Activated naive CD8-positive, alpha-beta T cell (primary cell): ENCODE data around the gene CISD1.

Source experiments
- H3K27ac Mint-ChIP-seq: one replicate; pipeline ENCODE4 v1.8.0; 2021; ENCODE audit warnings: mixed read lengths
- H3K27me3 Mint-ChIP-seq: one replicate; pipeline ENCODE4 v1.8.0; 2021; ENCODE audit warnings: mixed read lengths
- H3K36me3 Mint-ChIP-seq: one replicate; pipeline ENCODE4 v1.8.0; 2021; ENCODE audit warnings: mixed read lengths
- H3K4me1 Mint-ChIP-seq: one replicate; pipeline ENCODE4 v1.8.0; 2021; ENCODE audit warnings: low read depth, mixed read lengths
- H3K4me3 Mint-ChIP-seq: one replicate; pipeline ENCODE4 v1.8.0; 2021; ENCODE audit warnings: mild to moderate bottlenecking, mixed read lengths
- H3K9me3 Mint-ChIP-seq: one replicate; pipeline ENCODE4 v1.8.0; 2021; ENCODE audit warnings: low read depth, mixed read lengths

The CISD1 gene

DNA sequence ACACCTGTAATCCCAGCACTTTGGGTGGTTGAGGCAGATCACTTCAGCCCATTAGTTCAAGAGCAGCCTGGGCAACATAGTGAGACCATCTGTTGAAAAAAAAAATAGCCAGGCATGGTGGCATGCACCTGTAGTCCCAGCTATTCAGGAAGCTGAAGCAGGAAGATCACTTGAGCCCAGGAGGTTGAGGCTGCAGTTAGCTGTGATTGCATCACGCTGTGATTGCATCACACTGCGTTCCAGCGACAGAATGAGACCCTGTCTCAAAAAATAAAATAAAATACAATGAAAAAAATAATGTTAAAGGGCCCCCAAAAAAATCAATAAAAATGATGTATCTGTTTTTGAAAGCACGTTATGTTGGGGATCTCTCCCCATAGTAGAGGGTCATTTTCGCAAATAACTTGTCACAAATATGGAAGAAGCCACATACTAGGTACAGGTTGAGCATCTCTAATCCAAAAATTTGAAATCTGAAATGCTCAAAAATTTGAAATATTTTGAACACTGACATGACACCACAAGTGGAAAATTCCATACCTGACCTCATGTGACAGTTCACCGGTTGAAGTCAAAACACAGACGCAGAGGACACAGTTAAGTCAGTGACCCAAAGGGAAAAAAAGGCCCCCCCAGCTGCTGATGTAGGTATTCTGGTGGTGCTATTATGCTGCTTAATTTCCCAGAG, 9.5 kb downstream of the CISD1 start:
- Mint-ChIP-seq H3K36me3 (peaks cover 12% of the 10 kb centered on the region), H3K9me3 (no peaks in the 10 kb centered on the region), H3K4me1 (peaks cover 46% of the 10 kb centered on the region), H3K4me3 (no peak overlapping the region), H3K27ac (no peak overlapping the region), H3K27me3 (no peaks in the 10 kb centered on the region)

DNA sequence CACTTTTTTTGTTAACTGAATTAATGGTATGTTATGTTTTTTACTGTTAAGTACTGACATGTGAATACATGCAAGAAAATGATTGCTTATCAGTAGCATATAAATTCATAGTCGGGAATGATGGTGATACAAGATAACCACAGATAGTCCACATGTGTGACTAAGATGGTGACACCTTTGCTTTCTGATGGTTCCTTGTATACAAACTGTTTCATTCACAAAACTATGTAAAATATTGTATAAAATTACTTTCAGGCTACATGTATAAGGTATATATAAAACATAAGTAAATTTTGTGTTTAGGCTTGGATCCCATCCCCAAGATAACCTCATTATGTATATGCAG, 10.0 kb downstream of the CISD1 start:
- Mint-ChIP-seq H3K9me3 (no peaks in the 10 kb centered on the region), H3K36me3 (peaks cover 12% of the 10 kb centered on the region), H3K27me3 (no peaks in the 10 kb centered on the region), H3K27ac (no peak overlapping the region), H3K4me1 (peaks cover 44% of the 10 kb centered on the region), H3K4me3 (no peak overlapping the region)

DNA sequence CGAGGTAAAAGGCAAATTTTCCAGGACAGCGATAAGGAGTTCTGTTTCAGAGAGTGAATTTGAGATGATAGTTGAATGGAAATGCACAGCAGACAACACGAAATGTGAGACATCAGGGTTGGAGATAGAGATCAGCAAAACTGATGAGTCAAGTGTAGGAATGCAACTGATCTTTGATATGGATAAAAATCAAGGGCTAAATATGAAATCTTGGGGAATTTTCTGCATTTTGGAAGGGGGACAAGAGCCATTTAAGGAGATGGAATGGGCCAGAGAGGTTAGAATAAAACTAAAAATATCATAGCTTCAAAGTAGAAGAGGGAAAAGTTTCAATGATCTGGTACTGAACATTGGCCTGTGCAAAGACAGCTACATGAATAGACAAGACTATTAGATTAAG, 11.5 kb downstream of the CISD1 start:
- peak overlapping the region; percentile 1 for H3K4me3 Mint-ChIP-seq
- peaks cover 37% of the 10 kb centered on the region for H3K4me1 Mint-ChIP-seq
- peak overlapping the region; percentile 1 for H3K27ac Mint-ChIP-seq
- H3K36me3 Mint-ChIP-seq: peaks cover 12% of the 10 kb centered on the region
- no peaks in the 10 kb centered on the region for H3K9me3 Mint-ChIP-seq
- H3K27me3 Mint-ChIP-seq: no peaks in the 10 kb centered on the region

- Mint-ChIP-seq H3K9me3 (no peaks in the 10 kb centered on the region), H3K27me3 (no peaks in the 10 kb centered on the region), H3K4me1 (peaks cover 37% of the 10 kb centered on the region), H3K36me3 (peaks cover 12% of the 10 kb centered on the region), H3K27ac (no peak overlapping the region), H3K4me3 (peak overlapping the region; percentile 1)
These were observed 12.3 kb downstream of the CISD1 start for GRCh38 chr10:58281092-58281752.

DNA sequence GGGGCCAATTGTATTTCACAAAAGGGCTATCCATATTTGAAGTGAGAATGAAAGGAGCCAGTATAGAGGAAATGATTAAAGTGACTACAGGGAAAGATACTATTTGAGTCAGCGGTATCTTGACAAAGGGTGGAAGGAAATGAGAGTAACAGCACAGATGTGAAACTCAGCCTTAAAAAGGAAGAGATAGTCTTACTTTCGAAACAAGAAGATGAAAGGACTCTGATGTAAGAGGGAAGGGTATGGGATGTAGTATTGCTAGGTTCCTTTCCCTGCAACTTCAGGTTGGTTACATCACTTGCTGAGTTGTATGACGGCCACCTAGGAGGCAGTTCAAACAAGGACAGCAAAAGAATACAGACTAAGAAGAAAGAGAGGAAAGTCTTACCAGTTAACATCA, 13.7 kb downstream of the CISD1 start:
- Mint-ChIP-seq H3K27ac (peak overlapping the region; percentile 70), H3K27me3 (no peaks in the 10 kb centered on the region), H3K9me3 (no peaks in the 10 kb centered on the region), H3K36me3 (peaks cover 13% of the 10 kb centered on the region), H3K4me3 (peak overlapping the region; percentile 52), H3K4me1 (peaks cover 37% of the 10 kb centered on the region)

DNA sequence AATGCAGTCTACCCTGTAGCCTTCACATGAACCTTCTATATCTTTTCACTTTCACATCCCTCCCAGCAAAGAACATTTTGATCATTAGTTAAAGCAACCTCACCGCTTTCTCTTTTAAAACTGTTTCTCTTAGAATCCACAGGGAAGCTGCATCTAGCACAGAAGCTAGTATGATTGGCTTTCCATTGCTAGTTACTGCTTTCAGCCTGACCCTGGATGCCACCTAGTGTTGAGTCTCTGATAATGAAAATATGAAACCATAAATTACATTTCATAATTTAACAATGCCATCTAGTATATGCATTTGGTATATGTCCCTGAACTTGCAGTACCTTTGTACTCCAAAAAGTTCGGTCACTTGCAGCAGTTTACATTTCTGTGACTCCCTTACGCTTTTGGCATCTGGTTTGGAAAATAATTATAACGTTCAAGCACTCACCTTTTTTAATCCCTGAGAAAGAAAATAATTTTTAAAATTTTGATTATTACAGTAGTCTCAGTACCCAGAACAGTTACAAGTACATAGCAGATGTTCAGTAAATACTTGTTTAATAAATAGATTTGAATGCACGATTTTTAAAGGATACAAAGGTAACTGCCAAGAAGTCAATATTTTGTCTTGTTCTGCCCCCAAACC, 22.7 kb downstream of the CISD1 start:
- Mint-ChIP-seq H3K27me3 (no peaks in the 10 kb centered on the region), H3K4me3 (no peak overlapping the region), H3K9me3 (no peaks in the 10 kb centered on the region), H3K4me1 (peaks cover 3% of the 10 kb centered on the region), H3K36me3 (peaks cover 5% of the 10 kb centered on the region), H3K27ac (no peak overlapping the region)

DNA sequence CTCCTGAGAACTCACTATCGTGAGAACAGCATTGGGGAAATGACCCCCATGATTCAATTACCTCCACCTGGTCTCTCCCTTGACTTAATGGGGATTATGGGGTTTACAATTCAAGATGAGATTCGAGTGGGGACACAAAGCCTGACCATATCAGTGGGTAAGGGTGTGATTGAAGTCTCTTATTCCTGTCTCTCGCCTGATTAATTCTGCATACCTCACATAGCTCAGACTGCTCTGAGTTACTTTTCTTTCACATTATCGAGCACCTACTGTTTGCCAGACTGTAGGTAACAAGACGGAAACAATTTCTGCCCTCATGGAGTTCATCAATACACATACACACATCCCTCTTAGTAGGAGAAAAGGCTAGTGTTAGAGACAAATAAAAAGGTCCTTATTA, 25.0 kb downstream of the CISD1 start:
- H3K27ac Mint-ChIP-seq: no peak overlapping the region
- no peak overlapping the region for H3K4me3 Mint-ChIP-seq
- peaks cover 2% of the 10 kb centered on the region for H3K36me3 Mint-ChIP-seq
- H3K27me3 Mint-ChIP-seq: no peaks in the 10 kb centered on the region
- no peaks in the 10 kb centered on the region for H3K9me3 Mint-ChIP-seq
- H3K4me1 Mint-ChIP-seq: peaks cover 3% of the 10 kb centered on the region

GRCh38 chr10:58299580-58299979, 30.6 kb downstream of the CISD1 start:
- Mint-ChIP-seq H3K27ac (no peak overlapping the region), H3K4me1 (peaks cover 4% of the 10 kb centered on the region), H3K36me3 (no peaks in the 10 kb centered on the region), H3K27me3 (peaks cover 15% of the 10 kb centered on the region), H3K9me3 (no peaks in the 10 kb centered on the region), H3K4me3 (no peak overlapping the region)

DNA sequence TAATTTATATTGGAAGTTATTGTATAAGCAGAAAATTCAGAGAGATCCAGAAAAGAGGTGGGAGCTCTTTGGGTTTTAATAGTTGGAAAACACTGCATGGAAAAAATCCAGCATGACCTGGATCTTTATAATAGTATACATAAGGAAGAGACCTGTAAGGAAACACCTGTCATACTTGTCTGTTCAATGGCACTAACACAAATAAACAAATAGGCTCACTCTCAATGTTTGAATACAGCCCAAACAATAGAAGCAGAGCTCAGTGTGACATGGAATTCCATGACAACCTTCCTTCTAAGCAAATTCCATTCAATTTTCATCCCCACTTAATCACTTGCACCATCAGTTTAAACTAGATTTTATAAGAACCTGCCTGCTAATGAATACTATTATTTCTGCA, 31.7 kb downstream of the CISD1 start:
- no peak overlapping the region for H3K27ac Mint-ChIP-seq
- peaks cover 15% of the 10 kb centered on the region for H3K27me3 Mint-ChIP-seq
- no peaks in the 10 kb centered on the region for H3K36me3 Mint-ChIP-seq
- no peaks in the 10 kb centered on the region for H3K9me3 Mint-ChIP-seq
- H3K4me1 Mint-ChIP-seq: peaks cover 4% of the 10 kb centered on the region
- H3K4me3 Mint-ChIP-seq: no peak overlapping the region

- H3K36me3 Mint-ChIP-seq: no peaks in the 10 kb centered on the region
- peaks cover 4% of the 10 kb centered on the region for H3K4me1 Mint-ChIP-seq
- no peak overlapping the region for H3K27ac Mint-ChIP-seq
- no peak overlapping the region for H3K4me3 Mint-ChIP-seq
- H3K27me3 Mint-ChIP-seq: peaks cover 19% of the 10 kb centered on the region
- no peaks in the 10 kb centered on the region for H3K9me3 Mint-ChIP-seq
These were observed 33.3 kb downstream of the CISD1 start for GRCh38 chr10:58302254-58302653.

DNA sequence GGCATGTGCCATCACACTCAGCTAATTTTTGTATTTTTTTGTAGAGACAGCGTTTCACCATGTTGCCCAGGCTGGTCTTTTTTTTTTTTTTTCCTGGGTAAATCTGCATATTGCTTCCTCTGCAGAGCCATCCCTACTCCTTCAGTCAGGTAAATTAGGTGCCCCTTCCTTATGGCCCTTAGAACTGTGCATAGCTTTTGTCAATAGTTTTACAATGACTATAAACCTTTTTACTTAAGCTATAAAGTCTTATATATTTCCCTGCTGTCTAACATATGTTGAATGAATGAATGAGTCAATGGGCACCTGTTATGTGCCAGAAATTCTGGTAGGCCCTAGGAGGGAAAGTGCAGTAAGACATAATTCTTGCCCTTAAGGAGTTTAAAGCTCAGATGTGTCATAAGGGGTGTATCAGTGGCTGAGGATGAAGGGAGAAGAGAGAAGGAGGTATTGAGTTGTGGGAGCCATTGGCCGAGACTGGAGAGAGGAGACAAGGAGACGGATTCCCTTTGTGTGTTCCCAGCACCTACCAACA, 35.2 kb downstream of the CISD1 start:
- no peak overlapping the region for H3K4me3 Mint-ChIP-seq
- peaks cover 22% of the 10 kb centered on the region for H3K27me3 Mint-ChIP-seq
- no peaks in the 10 kb centered on the region for H3K9me3 Mint-ChIP-seq
- no peaks in the 10 kb centered on the region for H3K36me3 Mint-ChIP-seq
- no peak overlapping the region for H3K27ac Mint-ChIP-seq
- peaks cover 4% of the 10 kb centered on the region for H3K4me1 Mint-ChIP-seq

GRCh38 chr10:58305821-58306220, 36.9 kb downstream of the CISD1 start:
- H3K9me3 Mint-ChIP-seq: no peaks in the 10 kb centered on the region
- H3K36me3 Mint-ChIP-seq: no peaks in the 10 kb centered on the region
- H3K27me3 Mint-ChIP-seq: peaks cover 24% of the 10 kb centered on the region
- H3K4me1 Mint-ChIP-seq: no peaks in the 10 kb centered on the region
- no peak overlapping the region for H3K27ac Mint-ChIP-seq
- H3K4me3 Mint-ChIP-seq: no peak overlapping the region

GRCh38 chr10:58307676-58308075, 38.7 kb downstream of the CISD1 start:
- peaks cover 22% of the 10 kb centered on the region for H3K27me3 Mint-ChIP-seq
- H3K4me1 Mint-ChIP-seq: no peaks in the 10 kb centered on the region
- H3K27ac Mint-ChIP-seq: no peak overlapping the region
- H3K4me3 Mint-ChIP-seq: no peak overlapping the region
- H3K36me3 Mint-ChIP-seq: no peaks in the 10 kb centered on the region
- no peaks in the 10 kb centered on the region for H3K9me3 Mint-ChIP-seq

DNA sequence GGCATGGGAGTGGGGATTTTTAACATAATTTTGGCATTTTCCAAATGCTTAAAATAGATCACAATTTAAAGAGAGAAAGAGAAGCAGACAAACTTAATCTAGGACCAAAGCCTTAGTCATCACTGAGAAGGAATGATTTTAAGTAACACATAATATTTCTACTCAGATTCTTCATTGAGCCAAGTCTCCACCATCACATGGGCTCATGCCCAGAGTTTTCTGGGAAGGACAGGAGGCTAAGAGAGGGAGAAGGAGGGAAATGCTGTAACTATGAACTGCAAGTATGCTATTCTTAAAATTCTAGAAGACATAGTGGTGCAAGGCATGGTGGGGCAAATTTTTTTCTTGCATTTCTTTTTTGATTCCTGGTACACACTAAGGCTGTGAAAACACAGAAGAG, 42.1 kb downstream of the CISD1 start:
- H3K9me3 Mint-ChIP-seq: no peaks in the 10 kb centered on the region
- H3K27me3 Mint-ChIP-seq: peaks cover 9% of the 10 kb centered on the region
- no peaks in the 10 kb centered on the region for H3K36me3 Mint-ChIP-seq
- H3K4me3 Mint-ChIP-seq: no peak overlapping the region
- no peak overlapping the region for H3K27ac Mint-ChIP-seq
- H3K4me1 Mint-ChIP-seq: no peaks in the 10 kb centered on the region

DNA sequence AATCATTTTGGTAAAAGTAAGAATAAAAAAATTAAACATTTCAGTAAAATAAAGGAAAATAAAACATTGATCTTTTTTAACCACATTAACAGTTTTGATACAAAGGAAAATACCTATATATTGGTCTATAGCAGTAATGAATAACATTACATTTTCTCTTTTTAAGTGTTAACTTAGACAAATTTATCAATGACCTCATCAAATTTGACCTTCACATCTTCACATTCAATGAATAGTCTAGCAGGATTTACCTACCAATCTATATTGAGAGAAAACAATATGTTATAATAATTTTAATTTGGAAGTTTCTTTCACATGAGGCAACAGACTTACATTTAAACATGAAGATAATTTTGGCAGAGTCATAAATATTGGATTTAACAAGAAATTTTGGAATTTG, 47.9 kb downstream of the CISD1 start:
- Mint-ChIP-seq H3K36me3 (no peaks in the 10 kb centered on the region), H3K27me3 (no peaks in the 10 kb centered on the region), H3K9me3 (no peaks in the 10 kb centered on the region), H3K4me3 (no peak overlapping the region), H3K4me1 (no peaks in the 10 kb centered on the region), H3K27ac (no peak overlapping the region)
